ENCODE measurements around the gene C7orf57.

C7orf57 gene

DNA sequence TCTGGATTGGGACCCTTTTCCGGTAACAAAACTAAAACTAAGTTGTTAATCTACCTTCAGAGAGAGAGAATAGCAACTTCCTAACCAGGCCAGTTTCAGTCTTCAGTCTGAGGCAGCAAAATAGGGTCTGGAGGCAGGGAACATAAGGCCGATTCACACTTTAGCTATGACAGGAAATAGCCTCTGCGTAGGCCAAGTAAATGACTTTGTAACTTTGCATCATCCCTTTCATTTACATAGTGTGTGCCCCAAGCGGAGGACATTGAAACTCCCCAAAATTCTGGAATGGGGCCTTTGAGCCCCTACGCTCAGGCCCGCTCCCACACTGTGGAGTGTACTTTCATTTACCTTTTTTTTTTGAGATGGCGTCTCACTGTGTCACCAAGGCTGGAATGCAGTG lies 52.0 kb downstream of the C7orf57 start:
- peak; percentile 34 for DNase-seq

DNA sequence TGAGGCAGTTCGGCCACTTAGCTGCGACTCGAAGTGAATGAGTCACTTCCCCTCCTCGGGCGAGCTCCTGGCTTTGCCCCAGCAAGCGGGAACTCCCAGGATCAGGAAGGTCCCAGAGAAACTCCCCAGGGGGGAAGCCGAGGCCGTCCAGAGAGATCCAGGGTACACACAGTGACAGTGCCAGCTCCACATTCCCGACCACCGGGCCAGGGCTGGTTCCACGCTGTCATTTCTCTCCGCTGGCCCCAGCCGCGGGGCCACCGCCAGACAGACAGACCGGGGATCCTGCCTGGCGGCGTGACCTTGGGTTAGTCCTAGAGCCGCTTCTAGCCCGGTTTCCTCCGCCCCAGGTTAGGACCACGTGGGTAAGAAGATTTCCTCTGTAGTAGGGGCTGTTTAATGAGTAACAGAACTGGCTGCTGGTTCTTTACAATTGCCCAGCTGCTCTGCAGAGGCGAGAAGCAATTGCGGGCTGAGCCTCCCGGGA lies 53.3 kb downstream of the C7orf57 start:
- DNase-seq = no peak

DNA sequence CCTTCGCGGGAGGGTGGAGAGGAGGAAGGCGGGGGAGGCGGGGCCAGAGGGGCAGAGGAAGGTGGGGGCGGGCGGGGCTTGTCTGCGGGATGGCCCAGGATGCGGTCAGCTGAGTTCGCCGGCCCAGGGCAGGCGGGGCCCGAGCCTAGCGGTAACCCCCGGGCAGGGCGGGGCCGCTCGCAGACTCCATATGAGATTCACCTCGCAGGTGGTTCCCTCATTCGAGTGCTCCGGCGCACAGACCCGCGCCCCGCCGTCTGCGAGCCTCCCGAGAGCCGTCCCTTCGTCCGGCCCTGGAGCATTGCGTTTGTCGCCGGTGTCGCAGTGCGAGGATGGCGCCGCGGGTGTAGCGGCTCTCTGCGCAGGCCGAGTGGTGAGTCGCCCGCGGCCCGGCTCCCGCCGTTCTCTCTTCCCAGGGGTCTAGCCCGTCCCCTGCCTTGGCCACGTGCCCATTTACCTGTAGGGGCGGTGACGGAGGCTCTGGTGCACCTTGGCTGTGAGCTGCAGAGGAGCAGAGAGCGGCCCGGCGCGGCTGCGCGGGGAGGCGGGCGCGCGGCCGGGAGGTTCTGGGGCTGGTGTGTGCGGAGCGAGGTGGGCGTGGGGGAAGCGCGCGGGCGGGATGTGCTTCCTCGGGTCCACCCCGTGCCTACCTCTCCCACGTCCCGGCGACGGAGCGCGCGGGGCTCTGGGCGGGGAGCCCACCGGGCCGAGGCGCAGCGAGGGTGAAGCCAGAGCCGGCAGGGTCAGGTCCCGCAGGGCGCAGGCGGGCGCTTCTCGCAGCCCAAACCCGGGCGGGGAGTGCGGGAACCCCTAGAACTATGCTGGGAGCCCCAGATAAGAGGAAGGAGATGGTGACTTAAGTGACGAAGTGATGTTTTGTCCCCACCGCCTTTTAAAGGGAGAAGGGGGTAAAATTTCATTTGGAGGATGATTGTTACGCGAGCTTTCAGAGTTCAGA lies 54.0 kb downstream of the C7orf57 start, which contains the start of gene UPP1:
Gene UPP1 (plus strand): TSS at position 220 of the 958 bp plus-strand sequence. CDS start 5,519 bp downstream, outside the sequence.
- peak; percentile 94 for DNase-seq

DNA sequence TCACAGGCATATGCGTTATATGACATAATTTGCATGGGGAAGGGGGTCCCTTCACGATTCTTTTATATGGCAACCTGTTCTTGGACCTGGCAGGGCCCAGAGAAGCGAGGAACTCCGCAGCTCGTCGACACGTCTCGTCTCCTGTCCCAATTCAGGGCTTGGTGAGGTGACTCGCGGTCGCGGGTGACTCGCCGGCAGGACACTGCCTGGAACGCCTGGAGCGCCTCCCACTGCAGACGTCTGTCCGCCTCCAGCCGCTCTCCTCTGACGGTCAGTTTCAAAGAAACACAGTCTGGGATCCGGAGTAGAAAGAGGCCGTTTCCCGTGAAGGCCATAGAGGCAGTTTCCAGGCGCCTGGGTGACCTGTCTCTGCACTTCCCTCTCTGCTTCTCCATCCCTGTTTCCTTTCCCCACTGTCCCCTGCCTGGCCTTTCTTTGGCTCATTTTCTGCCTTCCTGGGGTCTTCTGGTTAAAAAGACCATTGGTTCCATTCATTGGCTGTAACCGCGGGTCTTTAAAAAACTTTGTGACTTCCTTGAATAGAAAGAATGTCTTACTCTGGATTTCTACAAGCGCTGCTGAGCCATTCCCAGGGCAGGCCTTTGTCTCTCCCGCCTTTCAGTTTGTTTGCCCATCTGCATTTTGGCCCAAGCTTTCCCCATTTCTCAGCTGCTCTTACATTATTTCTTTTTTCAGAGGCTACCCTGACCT lies 54.9 kb downstream of the C7orf57 start:
- peak; percentile 37 for DNase-seq

DNA sequence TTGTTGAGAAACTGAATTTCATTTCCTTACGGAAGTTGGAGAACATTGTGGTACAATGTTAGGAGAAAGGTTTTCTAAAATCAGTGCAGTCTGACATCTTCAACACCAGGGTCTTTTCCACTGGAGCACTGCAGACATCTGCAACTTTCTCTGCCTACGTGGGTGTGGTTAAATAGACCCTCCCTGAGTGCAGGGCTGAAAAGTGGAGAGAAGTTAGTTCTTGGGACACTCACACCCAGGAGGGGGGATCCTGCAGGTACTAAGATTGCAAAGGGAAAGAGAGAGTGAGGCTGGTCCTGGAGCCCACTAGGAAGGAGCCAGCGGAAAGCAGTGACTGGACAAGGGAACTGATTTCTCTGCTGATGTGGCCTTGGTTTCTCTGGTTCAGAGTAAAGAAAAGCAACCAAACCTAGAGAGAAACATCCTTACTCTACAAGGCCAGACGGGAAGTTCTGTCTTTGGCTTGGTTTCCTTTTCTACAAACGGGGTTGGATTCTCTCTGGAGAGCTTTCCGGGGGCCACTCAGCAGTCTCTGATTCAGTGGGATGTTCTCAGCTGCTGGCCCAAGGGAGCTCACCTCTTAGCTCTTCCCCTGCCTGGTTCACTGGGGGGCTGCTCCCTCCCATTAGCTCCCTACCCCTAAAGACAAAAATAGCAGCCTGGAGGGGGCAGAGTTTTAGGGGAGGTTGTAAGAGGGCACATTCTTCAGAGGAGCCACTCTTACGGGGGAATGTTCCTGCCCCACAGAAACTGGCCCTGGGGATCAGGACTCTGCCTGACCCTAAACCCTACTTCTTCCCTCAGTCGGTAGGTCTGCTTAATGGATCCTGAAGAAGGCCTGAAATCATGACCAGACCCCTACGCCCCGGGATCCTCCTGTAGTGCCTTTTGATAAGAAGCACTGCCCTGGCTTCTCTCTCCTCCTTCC lies 56.4 kb downstream of the C7orf57 start:
- DNase-seq = no peak

DNA sequence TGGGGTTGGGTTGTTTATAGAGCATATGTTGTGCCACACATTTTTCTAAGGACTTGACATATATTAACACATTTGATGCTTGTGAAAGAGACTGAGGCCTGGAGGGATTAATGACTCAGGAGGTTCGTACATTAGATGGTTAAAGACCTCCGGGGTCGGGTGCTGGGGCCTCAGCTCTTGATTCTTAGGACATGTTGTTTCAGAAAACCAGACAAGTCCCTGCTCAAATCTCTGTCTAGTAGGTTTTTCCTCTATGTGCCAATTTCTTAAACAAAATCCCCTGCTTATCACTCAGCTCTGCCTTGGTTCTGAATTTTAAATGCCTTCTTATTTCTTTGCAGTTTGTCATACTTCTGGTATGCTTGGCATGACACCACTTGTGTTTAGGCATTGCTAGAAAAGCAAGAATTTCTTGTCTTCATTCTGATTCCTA lies 59.5 kb downstream of the C7orf57 start:
- no peak for DNase-seq

DNA sequence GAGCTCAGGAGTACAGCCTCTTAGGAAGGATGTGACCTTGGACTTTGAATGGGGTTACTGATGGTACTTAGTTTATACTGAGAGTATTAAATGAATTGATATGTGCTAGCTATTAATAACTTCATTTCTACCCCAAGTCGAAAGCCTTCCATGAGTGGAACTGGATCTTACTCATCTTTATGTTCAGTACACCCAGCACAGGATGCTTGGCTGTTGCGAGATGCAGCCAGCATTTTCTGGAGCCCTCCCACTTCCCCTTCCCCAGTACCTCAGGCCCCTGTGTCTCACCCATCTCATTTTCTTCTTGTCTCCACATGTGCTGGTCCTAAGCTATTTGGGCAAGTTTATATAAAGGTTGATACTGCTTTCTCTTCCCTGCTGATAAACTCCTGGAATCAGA lies 60.9 kb downstream of the C7orf57 start:
- peak; percentile 55 for DNase-seq

DNA sequence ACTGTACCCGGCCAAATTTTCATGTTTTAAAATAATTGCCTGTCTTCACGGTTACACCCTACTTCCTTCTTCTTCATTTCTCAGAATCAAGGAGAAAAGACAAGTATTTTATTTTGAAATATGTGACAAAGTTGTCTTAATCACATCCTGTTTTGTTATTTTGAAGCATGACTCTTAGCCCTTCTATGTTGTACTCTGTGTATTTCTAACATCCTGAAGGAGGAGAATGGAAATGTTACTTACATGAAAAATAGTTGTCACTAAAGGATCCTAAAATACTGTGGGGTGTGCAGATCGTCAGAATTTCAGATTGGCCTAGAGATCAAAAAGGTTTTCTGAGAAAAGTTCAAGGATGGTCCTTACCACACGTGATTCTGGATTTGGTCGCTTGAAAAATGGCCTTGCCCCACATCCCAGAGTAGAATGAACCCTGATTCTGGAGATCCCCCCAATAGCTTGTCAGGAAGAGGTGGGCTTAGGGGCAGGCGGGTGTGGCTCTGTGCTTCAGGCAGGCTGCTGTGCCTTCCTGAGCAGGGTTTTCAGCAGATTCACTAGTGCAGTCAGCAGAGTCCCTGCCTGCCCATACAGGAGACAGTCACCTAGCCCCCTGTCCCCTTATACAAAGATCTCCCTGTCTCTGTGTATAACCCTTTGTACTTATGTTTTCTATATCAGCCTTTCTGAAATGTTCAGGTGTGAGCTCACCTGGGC lies 62.3 kb downstream of the C7orf57 start:
- peak; percentile 26 for DNase-seq

DNA sequence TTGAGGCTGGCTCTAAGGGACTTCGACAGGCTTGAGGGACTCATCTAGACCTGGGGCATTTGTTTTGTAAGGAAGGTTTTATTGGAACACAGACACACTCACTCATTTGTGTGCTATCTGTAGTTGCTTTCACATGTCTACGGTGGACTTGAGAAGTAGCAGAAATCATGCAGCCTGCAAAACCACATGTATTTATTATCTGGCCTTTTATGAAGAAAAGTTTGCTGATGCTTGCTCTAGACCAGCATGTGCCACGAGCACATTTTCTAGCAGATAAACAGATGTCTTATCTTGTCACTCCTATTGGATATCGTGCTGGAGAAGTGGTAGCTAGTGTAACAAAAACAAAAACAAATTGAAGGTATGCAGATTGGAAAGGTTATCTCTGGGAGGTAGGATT lies 63.5 kb downstream of the C7orf57 start:
- DNase-seq = no peak

DNA sequence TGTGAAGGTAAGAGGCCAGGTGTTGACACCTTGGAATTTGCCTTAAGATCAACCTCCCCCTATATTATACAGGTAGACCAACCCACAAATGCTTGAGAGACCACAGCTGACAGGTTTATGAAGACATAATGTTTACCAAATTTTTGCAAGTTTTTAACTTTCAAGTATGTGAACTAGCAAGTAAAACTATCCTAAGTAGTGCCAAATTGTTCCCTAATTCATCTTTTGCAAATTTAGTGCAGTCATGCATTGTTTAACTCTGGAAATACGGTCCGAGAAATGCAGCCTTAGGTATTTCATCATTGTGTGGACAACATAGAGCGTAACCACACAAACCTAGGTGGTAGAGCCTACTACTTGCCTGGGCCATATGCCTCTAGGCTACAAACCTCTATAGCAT lies 64.4 kb downstream of the C7orf57 start:
- no peak for DNase-seq

DNA sequence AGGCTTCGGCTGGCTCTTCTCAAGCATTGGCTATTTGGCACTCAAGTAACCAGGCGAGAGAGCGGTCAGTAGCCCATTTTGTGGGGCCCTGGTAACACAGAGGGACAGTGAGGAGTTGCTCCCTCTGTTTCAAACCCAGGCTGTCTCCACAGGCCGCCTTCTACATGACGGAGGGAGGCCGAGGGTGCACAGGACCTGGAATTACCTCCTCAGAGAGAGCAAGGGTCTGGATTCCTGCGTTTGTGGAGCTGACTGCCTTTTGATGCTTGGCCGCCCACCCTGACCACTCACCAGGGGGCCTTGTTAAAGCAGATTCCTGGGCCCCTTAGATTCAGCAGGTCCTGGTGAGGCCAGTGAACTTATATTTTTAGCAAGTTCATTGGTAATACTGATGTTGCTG lies 66.0 kb downstream of the C7orf57 start:
- no peak for DNase-seq

DNA sequence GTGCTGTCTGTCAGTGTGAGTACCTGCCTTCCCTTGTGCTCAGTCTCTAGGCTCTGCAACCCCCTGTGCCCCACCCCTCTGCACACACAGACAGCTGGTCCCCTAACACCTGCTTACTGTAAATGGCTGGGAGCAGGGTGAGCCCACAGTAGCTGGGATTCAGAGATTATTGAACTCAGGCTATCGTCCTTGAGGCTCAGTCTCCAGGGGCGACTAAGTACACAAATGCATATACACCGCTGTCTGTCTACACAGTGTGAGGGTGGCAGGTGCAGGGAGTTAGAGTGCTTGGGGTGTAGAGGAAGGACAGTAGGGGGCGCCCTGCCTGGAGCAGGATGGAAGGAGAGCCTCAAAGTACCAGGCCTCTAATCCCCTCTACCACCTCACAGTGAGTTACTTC lies 66.6 kb downstream of the C7orf57 start:
- DNase-seq = no peak

DNA sequence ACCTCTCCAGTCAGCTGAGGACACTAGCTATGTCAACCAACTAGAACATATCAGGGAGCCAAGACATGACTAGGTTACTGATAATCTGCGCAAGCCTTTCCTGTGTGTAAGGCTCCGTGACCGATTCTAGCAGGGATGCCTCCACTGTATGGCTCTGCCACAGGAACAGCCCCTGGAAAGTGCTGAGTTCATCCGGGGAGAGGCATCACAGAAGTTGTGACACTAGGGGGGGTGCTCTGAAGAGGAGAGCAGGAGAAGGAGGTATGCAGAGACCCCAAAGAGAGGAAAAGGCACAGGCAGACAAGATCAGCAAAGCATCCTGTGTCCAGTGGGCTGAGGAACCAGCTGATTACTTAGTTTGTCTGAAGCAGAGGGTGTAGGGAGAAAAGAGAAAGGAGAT lies 67.2 kb downstream of the C7orf57 start:
- no peak for DNase-seq

DNA sequence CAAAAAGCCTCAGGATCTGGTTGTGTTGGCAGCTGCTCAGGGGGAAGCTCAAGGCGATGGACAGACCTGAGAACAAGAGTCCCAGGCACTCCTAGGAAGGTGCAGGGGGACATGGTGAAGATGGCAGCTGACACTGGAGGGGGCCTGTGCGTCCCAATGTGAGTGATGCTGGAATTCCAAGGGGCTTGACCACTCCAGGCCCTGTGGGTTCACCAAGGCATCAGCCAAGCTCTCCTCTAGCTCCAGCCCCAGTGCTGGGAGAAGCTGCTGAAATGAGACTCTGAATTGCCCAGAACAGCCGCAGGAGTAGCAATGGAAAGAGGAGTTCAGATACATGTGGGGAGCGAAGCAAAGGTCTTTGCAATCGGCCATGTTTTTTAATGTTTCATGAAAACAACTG lies 69.7 kb downstream of the C7orf57 start:
- no peak for DNase-seq

DNA sequence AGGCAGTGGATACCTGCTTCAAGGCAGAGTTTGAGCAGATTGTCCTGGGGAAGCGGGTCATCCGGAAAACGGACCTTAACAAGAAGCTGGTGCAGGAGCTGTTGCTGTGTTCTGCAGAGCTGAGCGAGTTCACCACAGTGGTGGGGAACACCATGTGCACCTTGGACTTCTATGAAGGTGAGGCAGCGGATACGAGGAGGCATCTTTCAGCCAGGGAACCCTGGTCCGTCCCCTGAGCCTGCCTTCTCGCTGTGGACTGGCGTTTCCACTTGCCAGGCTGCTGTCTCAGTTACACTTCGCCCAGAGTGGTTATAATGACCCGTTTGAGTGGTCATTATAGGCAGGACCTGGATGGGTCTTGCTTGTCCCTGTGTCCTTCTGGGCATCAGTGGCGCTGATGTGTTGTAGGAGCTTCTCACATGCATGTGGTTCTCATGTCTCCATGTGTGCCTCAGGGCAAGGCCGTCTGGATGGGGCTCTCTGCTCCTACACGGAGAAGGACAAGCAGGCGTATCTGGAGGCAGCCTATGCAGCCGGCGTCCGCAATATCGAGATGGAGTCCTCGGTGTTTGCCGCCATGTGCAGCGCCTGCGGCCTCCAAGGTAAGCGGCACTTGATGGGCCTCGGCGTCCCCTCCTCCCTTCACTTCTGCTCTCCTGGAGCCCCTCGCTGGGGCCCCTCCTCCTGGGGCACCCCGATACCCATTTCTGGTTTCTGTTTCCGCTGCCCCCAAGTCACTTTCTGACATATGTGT lies 71.7 kb downstream of the C7orf57 start:
- no peak for DNase-seq

DNA sequence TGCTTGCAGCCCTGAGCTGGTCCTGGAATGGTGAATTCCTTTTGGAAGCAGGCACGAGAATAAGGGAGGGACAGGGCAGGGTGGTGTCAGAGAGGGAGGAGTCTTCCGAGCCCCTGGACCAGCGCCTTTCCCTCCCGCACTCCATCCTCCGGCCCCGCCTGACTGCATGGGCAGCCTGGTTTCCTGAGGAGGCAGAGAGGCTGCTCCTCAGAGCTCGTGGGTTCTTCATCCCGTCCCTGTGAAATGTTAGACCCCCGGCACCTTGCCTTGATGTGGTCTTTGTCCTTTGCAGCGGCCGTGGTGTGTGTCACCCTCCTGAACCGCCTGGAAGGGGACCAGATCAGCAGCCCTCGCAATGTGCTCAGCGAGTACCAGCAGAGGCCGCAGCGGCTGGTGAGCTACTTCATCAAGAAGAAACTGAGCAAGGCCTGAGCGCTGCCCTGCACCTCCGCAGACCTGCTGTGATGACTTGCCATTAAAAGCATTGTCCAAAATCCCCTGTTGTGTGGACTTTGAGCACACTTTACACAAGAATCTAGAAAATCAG lies 72.7 kb downstream of the C7orf57 start:
- DNase-seq = no peak

DNA sequence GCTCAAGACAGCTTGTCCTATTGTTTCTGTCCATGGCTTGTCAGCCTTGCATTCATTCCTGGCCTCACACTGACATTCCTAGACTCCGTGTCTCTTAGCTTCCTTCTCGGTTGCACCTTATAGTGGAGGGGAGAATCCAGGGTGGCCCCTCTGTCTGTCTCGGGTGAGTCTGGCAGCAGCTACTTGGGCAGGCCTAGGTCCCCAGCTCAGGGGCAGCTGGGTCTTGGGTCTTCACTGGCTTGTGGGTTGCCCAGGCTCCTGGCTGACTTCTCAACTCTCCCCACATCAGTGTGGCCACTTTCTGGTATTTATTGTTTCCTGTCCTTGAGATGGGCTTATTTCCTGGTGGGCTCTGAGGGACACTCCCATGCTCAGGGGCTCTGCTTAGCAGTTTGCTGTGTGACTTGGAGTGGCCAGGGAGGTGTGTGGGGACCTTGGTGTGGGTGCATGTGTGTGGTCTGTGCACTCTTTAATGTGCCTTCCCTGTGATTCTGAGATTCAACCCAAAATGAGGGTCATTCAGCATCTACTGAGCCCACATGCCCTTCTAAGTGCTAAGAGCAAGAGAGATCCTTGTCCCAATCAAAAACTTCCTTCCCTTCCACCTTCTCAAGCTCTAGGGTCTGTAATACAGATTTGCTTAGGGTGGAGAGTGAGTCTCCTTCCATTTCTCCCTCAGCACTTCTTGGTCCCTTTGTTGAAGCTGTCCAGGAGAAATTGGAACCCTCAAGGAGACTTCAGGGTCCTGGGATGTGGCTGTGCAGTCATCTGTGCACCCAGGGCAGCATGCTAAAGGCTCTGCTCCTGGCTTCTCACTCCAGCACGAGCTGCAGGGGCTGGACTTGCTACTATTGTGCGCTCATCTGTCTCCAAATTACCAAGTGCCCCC lies 73.9 kb downstream of the C7orf57 start:
- DNase-seq = no peak

DNA sequence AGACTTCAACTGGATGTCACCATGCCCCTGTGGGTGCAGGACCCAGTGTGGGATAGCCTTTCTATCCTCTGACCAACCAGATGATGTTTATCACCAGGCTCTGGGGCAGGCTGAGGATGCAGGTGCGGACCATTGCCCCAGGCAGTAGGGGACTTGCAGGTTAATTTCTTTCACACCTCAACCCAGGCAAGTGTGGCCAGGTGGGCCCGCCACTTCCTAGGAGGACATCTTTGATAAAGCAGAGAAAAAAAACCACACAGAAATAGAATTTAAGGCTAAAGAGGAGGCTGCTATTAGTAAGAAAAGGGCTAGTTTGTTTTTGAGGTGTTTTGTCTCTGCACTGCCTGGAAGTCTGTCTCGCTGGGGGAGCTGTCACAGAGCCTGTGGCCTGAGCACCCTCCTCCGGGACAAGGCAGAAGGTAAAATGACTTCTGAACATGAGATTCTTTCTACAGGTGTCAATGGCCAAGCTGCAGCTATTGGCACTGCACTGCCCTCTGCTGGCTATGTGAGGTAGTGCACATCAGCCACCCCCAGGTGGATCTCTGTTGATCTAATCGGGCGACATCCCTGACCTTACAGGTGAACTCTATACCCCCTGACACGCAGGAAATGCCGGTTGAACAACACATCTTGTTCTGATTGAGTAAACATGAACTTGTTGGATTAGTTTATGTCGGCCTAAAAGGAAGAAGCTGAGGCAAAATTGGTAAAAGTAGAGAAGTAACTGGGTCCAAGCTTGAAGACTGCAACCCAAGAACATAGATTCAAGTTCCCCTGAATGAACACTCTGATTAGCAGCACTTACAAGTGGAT lies 74.7 kb downstream of the C7orf57 start:
- peak; percentile 82 for DNase-seq

DNA sequence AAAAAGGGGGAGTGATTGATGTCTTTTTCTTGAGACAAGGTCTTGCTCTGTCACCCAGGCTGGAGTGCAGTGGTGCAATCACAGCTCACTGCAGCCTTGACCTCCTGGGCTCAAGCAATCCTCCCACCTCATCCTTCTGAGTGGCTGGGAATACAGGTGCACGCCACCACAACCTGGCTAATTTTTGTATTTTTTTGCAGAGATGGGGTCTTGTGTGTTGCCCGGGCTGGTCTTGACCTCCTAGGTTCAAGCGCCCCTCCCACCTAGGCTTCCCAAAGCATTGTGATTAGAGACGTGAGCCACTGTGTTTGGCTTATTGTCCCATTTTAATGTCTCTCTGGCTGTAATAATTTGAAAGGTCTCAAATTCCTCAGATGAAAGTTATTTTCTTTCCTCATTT lies 75.5 kb downstream of the C7orf57 start:
- no peak for DNase-seq
